K562 (cell line): Measurements from ENCODE around the gene TDRD12. TPM values are rescaled to one million over a fixed set of nuclear protein-coding genes. Genes with fewer than 3 reads are reported as not detected.
A peak's percentile ranks its signal among the peaks of the same experiment; 100 is the strongest.

ENCODE experiments used
- ATAC-seq: fragments of 200-7000 bp; cut with Tn5 transposase; 3 replicates; pipeline ENCODE4 v1.9.1; 2020; ENCODE audit warnings: moderate library complexity
- BruUV-seq: library from RNA; stranded (reverse); fragments of 400-500 nt; replicated peaks from 2 replicates; lab custom pipeline; 2021; lab: Mats Ljungman, UMichigan
- CTCF ChIA-PET: fragments of 300-600 bp; formaldehyde crosslinking; extraction: SDS; loops from one replicate; lab custom pipeline; 2021; ENCODE audit warnings: low intra/inter-chr PET ratio; lab: Yijun Ruan, JAX
- POLR2A ChIA-PET: fragments of 300-600, 350-650 bp; sonication (Branson Sonifier 250); formaldehyde crosslinking; extraction: SDS; loops from one replicate; lab custom pipeline; 2021; ENCODE audit warnings: antibody characterized with exemption, inconsistent platforms; lab: Yijun Ruan, JAX
- DNase-seq, 4 experiments: peaks; one replicate each; pipeline versions ENCODE4 v3.0.0 to v3.0.0-alpha.2; 2011 to 2018; ENCODE audit warnings: low spot score in 3 of 4, mixed read lengths in 3 of 4; ENCODE audit errors: extremely low read depth in 1 of 4
- FAIRE-seq: peaks from 2 replicates; lab custom pipeline; 2011; peaks lifted over from hg19 to GRCh38; lab: Jason Lieb, UNC
- H2AFZ ChIP-seq: 2 replicates; pipeline ENCODE4 v1.6.0; 2011; ENCODE audit warnings: low read depth, low read length, control low read depth, inconsistent platforms
- H3K27ac ChIP-seq: fragments of 200-600 bp; 3 replicates; pipeline ENCODE4 v1.8.0; 2011; ENCODE audit warnings: low read depth, mild to moderate bottlenecking, control low read depth, inconsistent platforms, low read length, moderate library complexity, mixed read lengths; ENCODE audit errors: extremely low read depth
- H3K27me3 ChIP-seq, 2 experiments: fragments of 300-600 bp in 1 of 2; 2 replicates in 1 of 2; 3 replicates in 1 of 2; pipeline versions ENCODE4 v1.6.0 to v1.8.0; 2011; ENCODE audit warnings: inconsistent platforms in 2 of 2, low read length in 2 of 2, mild to moderate bottlenecking in 1 of 2, mixed read lengths in 1 of 2, moderate library complexity in 1 of 2; ENCODE audit not compliant: control insufficient read depth in 2 of 2, insufficient read depth in 2 of 2
- H3K36me3 ChIP-seq: fragments of 300-600 bp; 3 replicates; pipeline ENCODE4 v1.8.0; 2011; ENCODE audit warnings: mild to moderate bottlenecking, low read length, inconsistent platforms; ENCODE audit not compliant: control insufficient read depth, insufficient read depth
- H3K4me1 ChIP-seq, 2 experiments: fragments of 200-600 bp in 1 of 2; replicated peaks in 1 of 2; 2 replicates in 1 of 2; 3 replicates in 1 of 2; pipeline versions ENCODE4 v1.5.1 to v1.8.0; 2011; ENCODE audit warnings: inconsistent platforms in 2 of 2, low read length in 2 of 2, mild to moderate bottlenecking in 1 of 2, mixed read lengths in 1 of 2, moderate library complexity in 1 of 2; ENCODE audit not compliant: control insufficient read depth in 2 of 2, insufficient read depth in 2 of 2
- H3K4me2 ChIP-seq: 2 replicates; pipeline ENCODE4 v1.6.1; 2011; ENCODE audit warnings: low read length, control low read depth, inconsistent platforms, mixed read lengths; ENCODE audit not compliant: insufficient read depth
- H3K4me3 ChIP-seq: fragments of 200-600 bp; sonication (generic), shearing (Covaris generic); 2 replicates; pipeline ENCODE4 v1.5.1; 2016; ENCODE audit warnings: control low read depth, inconsistent platforms
- H3K79me2 ChIP-seq: fragments of 200-600 bp; 3 replicates; pipeline ENCODE4 v1.8.0; 2011; ENCODE audit warnings: low read length, inconsistent platforms; ENCODE audit not compliant: control insufficient read depth, insufficient read depth
- H3K9ac ChIP-seq, 2 experiments: 2 replicates each; pipeline versions ENCODE4 v1.6.0 to v1.6.1; 2011; ENCODE audit warnings: low read depth in 2 of 2, low read length in 2 of 2, control low read depth in 1 of 2, inconsistent platforms in 1 of 2, mild to moderate bottlenecking in 1 of 2, mixed read lengths in 1 of 2; ENCODE audit not compliant: insufficient read depth in 1 of 2
- H3K9me1 ChIP-seq: one replicate; pipeline ENCODE4 v1.6.0; 2011; ENCODE audit warnings: inconsistent platforms, mild to moderate bottlenecking, low read length, moderate library complexity; ENCODE audit not compliant: control insufficient read depth, insufficient read depth
- H3K9me3 ChIP-seq: replicated peaks from 2 replicates; pipeline ENCODE4 v1.5.1; 2011; ENCODE audit warnings: low read depth, low read length, inconsistent platforms; ENCODE audit not compliant: control insufficient read depth, insufficient read depth
- H4K20me1 ChIP-seq: replicated peaks from 2 replicates; pipeline ENCODE4 v1.6.1; 2011; ENCODE audit warnings: low read length, inconsistent platforms, mixed read lengths; ENCODE audit not compliant: control insufficient read depth, insufficient read depth
- AFF4 ChIP-seq: sonication (generic); formaldehyde crosslinking; IDR thresholded peaks from 2 replicates; pipeline ENCODE4 v1.8.0; 2023; ENCODE audit warnings: mild to moderate bottlenecking, missing genetic modification reagents
- BCLAF1 ChIP-seq, 2 experiments: fragments of 450-650 bp in 1 of 2; IDR thresholded peaks; 2 replicates each; pipeline ENCODE4 v1.6.1; 2011 to 2017; ENCODE audit warnings: low read depth in 2 of 2, antibody characterized with exemption in 1 of 2, borderline replicate concordance in 1 of 2, low read length in 1 of 2, mild to moderate bottlenecking in 1 of 2, mixed read lengths in 1 of 2; ENCODE audit not compliant: control insufficient read depth in 1 of 2
- BCOR ChIP-seq: fragments of 450-650 bp; IDR thresholded peaks from 2 replicates; pipeline ENCODE4 v1.6.1; 2016
- DDX20 ChIP-seq: fragments of 450-650 bp; IDR thresholded peaks from 2 replicates; pipeline ENCODE4 v1.6.1; 2016; ENCODE audit warnings: missing genetic modification characterization, low read depth, mild to moderate bottlenecking, missing compliant biosample characterization, moderate library complexity
- HDAC2 ChIP-seq: fragments of 450-650 bp; IDR thresholded peaks from 2 replicates; pipeline ENCODE4 v1.6.1; 2016; ENCODE audit warnings: mild to moderate bottlenecking
- HDAC3 ChIP-seq: fragments of 450-650 bp; IDR thresholded peaks from 2 replicates; pipeline ENCODE4 v1.6.1; 2018; ENCODE audit warnings: borderline replicate concordance, mild to moderate bottlenecking, moderate library complexity; ENCODE audit not compliant: partially characterized antibody
- POLR2AphosphoS2 ChIP-seq: IDR thresholded peaks from 2 replicates; pipeline ENCODE4 v1.6.1; 2012; ENCODE audit warnings: low read length, improper control_type of control experiment
- SIN3B ChIP-seq: fragments of 450-650 bp; IDR thresholded peaks from 2 replicates; pipeline ENCODE4 v1.6.1; 2017; ENCODE audit warnings: low read depth, mild to moderate bottlenecking, moderate library complexity
- SP1 ChIP-seq: sonication (generic); formaldehyde crosslinking; IDR thresholded peaks from 2 replicates; pipeline ENCODE4 v1.8.1; 2022; ENCODE audit warnings: mild to moderate bottlenecking, missing genetic modification reagents
- TAL1 ChIP-seq: fragments of 450-650 bp; IDR thresholded peaks from 2 replicates; pipeline ENCODE4 v1.6.1; 2016; ENCODE audit warnings: mild to moderate bottlenecking
- WGBS: fragments of 100-300 bp; shearing (Covaris generic); methylation state at CpG from one replicate; pipeline ENCODE4 v1.1.6; 2016; ENCODE audit warnings: low coverage, mixed read lengths; ENCODE audit not compliant: insufficient coverage; ENCODE audit errors: missing lambda C conversion rate; 5-methylcytosine and 5-hydroxymethylcytosine counted together
- in situ Hi-C: fragments of 300-500 bp; cut with MboI; formaldehyde crosslinking; loops from 4 replicates; pipeline ENCODE4 v1.15.0; 2018; ENCODE audit warnings: inconsistent platforms, mixed read lengths
- intact Hi-C: fragments of 100-400 bp; cut with micrococcal nuclease; formaldehyde crosslinking; loops from 2 replicates; pipeline ENCODE4 v1.14.2; 2022
- polyA plus RNA-seq, 8 experiments: library from polyadenylated mRNA; depleted of rRNA in 4 of 8; stranded (reverse) in 5 of 8; unstranded in 3 of 8; fragments of >200 nt; fragmentation: Nextera tagmentation in 2 of 8; fragmentation: Illumina TruSeq in 1 of 8; extraction: Ambion mirVana in 2 of 8; extraction: Trizol in 1 of 8; gene quantifications; 2 replicates each; pipeline versions ENCODE4 v1.2.1 to v1.2.3, GENCODE V29; 2011 to 2014; ENCODE audit warnings: inconsistent platforms in 1 of 8, missing spikeins in 1 of 8
- total RNA-seq, 7 experiments: library from RNA; depleted of rRNA in 6 of 7; stranded (reverse); fragments of >200 nt in 6 of 7; fragmentation: Illumina TruSeq in 2 of 7; extraction: Trizol in 2 of 7; gene quantifications; 2 replicates each; pipeline versions ENCODE4 v1.2.1 to v1.2.3, GENCODE V29; 2011 to 2021; ENCODE audit warnings: low replicate concordance in 1 of 7

TDRD12 gene
- total and polyA plus RNA-seq, 9 of the 15 experiments (the other 6 are each of a cell fraction or from before 2014, with no cell fraction given): 0.03 TPM; not detected in 8

- TF ChIP-seq AFF4 (no peak), POLR2AphosphoS2 (no peak), SP1 (no peak)
- TF ChIP-seq, all 486 proteins: peak for 0
Measured at GRCh38 chr19:32866061-32866460, 146.5 kb downstream of the TDRD12 start (continued).

GRCh38 chr19:32866564-32867265 lies 147.1 kb downstream of the TDRD12 start:
- Histone ChIP-seq H3K4me3 (no peak overlapping the region), H3K4me2 (no peak overlapping the region), H3K9me3 (no peaks in the 10 kb centered on the region), H2AFZ (no peak overlapping the region), H3K27me3 (peaks cover 25 to 58% of the 10 kb centered on the region in 2 experiments), H3K79me2 (no peaks in the 10 kb centered on the region), H4K20me1 (0 out of 2 replicates have a peak, but pooled peaks cover 10% of the 10 kb centered on the region), H3K9ac (0 out of 4 replicates have a peak overlapping the region, but pooled peaks of 1 of the 2 experiments have one; percentile 26), H3K36me3 (no peaks in the 10 kb centered on the region), H3K27ac (no peak overlapping the region), H3K9me1 (no peaks in the 10 kb centered on the region), H3K4me1 (peaks cover 0 to 16% of the 10 kb centered on the region in 2 experiments; a peak in 1 of 5 replicates)
- ATAC-seq: peak; percentile 17; the same call in 2 of the 3 replicates
- intact Hi-C loops: no loop called here
- no peak for DNase-seq
- BruUV-seq: no TSS peak
- no peak for FAIRE-seq
- POLR2A ChIA-PET: interaction anchor here (1.0 kb wide), 1 partner anchor 10 kb away, joined by 3 read pairs; no protein-coding TSS in a partner anchor
- WGBS: 9% methylated on average over 12 of the region's 12 CpGs
- in situ Hi-C loops: no loop called here
- CTCF ChIA-PET: no interaction called here
- TF ChIP-seq TAL1 (no peak), BCLAF1 (IDR thresholded peaks at IDR 0.05; ENCODE audit: borderline replicate concordance in 1 of 2, control insufficient read depth in 1 of 2, low read depth in 2 of 2, low read length in 1 of 2) (no peak), SIN3B (no peak), DDX20 (no peak), BCOR (no peak), HDAC2 (no peak), HDAC3 (no peak)
